HL-60/S4 treated with retinoic acid at 250 ng/mL for 4 days and 3 days (cell line): ENCODE measurements around the gene ZNF845.
"Not testable (repeated sequence)": the region's sequence is repeated elsewhere in the genome, so short reads cannot be mapped to it uniquely, and the experiment has no call there.

Experiments
- in situ Hi-C: fragments of 300-500 bp; cut with MboI; formaldehyde crosslinking; loops from 2 replicates; pipeline ENCODE4 v1.7.0; 2022; ENCODE audit warnings: low sequenced_read_pairs

Gene ZNF845

DNA sequence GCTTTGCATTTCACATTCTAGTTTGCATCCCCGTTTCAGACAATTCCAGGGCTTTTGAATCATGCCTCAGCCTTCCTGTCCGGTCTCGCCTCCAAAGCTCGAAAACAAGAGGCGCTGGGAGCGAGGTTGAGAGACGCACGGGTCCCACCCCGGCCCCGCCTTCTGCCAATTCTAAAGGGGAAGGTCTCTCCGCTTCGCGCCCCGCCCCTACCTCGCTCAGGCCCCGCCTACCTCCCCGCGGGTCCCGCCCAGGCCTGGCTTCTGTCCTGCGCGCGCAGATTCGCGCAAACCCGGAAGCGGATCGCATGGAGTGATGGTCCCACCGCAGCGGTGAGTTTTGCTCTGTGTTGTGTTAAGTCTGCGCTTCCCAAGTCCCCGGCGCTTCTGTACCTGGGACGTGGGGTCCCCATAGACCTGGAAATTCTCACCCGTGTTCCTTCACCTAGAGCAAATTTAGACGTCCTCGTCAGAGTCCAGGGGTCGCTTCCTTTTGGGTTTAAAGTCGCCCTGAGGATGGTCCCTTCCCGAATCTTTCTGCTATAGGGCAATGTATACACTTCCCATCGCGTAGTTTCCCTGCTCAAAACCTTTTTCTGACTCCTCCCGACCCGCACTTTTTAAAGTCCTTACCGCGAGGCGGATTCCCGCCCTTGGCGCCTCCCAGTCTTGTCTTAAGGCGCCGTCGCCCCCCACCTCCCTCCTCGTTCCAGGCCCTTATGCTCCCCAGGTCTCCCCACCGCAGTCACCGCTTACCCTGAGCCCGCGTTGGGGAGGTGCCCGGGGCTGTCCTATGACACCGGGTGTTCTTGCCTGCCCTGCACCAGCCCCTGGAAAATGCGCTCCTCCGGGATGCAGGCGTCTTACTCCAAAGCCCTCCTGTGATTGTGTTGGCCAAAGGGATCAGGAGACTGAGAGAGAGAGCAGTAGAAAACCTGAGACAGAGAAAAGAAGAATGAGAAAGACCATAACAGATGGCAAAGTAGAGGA, at the start of gene ZNF845:
Gene ZNF845 (plus strand): TSS at position 287 of the 987 bp plus-strand sequence. CDS start 7,559 bp downstream, outside the sequence.
- in situ Hi-C loops = no loop called here

- in situ Hi-C loops = no loop called here
Observed at GRCh38 chr19:53285087-53285486, 48.5 kb upstream of the ZNF845 start.

GRCh38 chr19:53290758-53291549, 42.6 kb upstream of the ZNF845 start:
- in situ Hi-C loops = no loop called here

- in situ Hi-C loops = no loop called here
Observed at GRCh38 chr19:53294786-53295441, 38.6 kb upstream of the ZNF845 start.

DNA sequence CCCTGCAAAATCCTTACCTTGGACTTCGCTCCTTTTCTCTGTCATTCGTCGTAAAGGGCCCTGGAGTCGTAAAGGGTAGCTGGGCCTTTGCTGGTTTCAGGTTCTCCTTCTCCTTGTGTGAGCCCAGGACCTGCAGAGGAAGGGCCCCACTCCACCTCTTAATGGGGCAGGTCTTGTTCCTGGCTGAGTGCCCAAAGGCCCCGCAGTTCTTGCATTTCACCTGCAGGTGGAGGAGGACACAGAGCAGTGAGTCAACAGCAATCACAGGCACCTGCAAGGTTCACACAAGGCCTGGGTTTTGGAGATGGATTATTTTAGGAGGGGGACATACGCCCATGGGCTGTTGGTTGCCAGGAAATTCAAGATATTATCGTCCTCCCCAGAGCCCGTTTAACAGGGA, 32.2 kb upstream of the ZNF845 start:
- in situ Hi-C loops = not testable (repeated sequence)

DNA sequence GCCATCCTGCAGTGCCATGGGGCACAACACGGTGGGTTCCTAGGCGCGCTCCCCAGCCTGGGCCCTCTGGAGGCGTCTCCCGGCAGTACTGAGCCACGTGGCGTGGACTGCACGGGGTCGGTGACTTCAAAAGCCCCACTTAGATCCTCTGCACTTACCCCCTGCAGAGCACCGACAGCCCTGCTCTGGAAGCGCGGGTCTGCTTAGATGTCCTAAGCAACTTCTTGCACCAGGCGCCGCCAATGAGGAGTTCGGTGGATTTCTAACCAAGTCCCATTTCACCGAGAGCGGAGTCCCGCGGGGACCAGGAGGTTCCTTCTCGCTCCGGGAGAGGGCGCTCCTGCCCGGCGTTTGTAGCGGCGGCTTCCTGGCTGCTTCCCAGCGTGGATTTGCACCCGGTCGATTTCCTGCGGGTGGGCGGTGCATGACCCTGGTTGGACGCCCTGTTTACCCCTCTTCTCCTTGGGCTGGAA, 25.2 kb upstream of the ZNF845 start:
- in situ Hi-C loops = no loop called here

GRCh38 chr19:53311044-53311443, 22.5 kb upstream of the ZNF845 start:
- in situ Hi-C loops = no loop called here

GRCh38 chr19:53311897-53312296, 21.7 kb upstream of the ZNF845 start:
- in situ Hi-C loops = no loop called here

DNA sequence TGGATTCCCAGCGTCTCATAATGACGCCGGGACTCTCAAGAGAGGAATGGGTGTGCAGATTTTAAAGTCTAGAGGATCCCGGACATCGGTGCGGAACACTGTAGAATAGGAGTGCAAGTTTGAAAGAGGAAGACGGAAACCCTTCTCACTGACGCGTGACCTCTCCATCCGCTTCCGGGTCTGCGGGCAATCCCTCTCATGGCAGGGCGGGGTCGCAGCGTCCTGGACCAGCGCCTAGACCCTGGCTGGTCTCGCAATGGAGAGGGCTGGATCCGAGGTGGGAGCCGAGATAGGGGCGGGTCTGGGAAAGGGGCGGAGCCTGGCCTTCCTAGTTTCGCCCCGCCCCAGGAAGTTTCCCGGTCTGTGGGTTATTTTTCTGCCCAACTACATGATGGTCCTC, 4.6 kb upstream of the ZNF845 start:
- in situ Hi-C loops = no loop called here

GRCh38 chr19:53332484-53332883, 1.1 kb upstream of the ZNF845 start:
- in situ Hi-C loops = no loop called here

DNA sequence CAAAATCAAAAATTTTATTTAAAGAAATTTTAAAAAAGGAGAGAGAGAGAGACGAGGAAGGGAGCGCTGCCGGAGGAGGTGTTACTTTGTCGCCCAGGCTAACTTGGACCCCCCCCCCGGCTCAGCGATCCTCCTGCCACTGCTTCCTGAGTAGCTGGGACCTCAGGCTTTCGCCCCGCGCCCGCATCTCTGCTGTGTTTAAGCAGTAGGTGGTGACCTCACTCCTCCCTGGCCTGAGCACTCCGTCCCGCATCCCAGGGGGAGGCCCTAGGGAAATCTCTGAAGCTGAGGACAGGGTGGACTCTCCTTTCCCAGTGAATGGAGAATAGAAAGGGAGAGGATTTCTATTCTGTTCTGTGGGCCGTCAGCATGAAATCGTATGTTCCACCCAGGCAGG, 485 bp upstream of the ZNF845 start:
- in situ Hi-C loops = no loop called here

- in situ Hi-C loops = not testable (repeated sequence)
Observed at GRCh38 chr19:53344403-53344802, 10.9 kb downstream of the ZNF845 start.

DNA sequence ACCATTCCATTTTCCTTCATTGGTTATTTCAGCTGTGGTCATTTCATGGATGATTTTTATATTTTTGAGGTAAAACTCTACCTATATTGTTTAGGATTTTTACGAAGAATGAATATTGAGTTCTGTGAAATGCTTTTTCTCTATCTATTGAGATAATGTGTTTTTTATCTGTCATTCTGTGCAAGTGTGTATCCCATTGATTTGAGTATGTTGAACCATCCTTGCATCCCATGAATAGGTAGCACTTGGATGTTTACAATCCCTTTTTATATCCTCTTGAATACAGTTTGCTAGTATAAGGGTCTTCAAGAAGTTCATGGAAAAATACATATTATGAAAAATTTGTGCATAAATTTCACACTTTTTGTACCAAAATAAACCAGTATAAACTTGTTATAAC, 22.2 kb downstream of the ZNF845 start:
- in situ Hi-C loops = no loop called here

DNA sequence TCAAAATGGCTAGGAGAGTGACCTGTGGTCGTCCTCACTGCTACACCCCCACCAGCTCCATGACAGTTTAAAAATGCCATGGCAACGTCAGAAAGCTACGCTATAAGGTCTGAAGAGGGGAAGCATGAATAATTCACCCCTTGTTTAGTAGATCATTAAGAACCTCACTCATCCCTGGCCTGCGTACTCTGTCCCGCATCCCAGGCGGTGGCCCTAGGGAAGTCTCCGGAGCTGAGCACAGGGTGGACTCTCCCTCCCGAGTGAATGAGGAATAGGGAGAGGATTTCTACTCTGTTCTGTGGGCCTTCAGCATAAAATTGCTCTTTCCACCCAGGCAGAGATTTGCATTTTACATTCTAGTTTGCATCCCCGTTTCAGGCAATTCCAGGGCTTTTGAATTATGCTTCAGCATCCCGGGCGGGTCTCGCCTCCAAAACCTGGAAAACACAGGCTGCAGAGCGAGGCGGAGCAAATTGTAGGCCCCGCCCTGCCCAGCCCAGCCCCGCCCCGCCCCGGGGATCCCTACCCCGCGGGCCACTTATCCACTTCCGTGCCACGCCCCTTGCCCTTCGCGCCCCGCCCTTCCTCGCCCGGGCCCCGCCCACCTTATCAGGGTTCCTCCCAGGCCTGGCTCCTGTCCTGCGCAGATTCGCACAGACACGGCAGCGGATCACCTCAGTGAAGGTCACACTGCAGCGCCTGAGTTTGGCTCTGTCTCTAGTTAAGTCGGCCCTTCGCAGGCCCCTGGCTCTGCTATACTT, 24.5 kb downstream of the ZNF845 start:
- in situ Hi-C loops = no loop called here

DNA sequence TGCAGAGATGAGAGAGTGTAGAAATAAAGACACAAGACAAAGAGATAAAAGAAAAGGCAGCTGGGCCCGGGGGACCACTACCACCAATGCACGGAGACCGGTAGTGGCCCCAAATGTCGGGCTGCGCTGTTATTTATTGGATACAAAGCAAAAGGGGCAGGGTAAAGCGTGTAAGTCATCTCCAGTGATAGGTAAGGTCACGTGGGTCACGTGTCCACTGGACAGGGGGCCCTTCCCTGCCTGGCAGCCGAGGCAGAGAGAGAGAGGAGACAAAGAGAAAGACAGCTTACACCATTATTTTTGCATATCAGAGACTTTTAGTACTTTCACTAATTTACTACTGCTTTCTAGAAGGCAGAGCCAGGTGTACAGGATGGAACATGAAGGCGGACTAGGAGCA, 26.5 kb downstream of the ZNF845 start:
- in situ Hi-C loops = not testable (repeated sequence)

GRCh38 chr19:53365134-53365898, 31.8 kb downstream of the ZNF845 start, which contains the start of gene ZNF525:
Gene ZNF525 (plus strand): TSS chr19:53365705. CDS start chr19:53372282, 6,577 bp downstream.
- in situ Hi-C loops = no loop called here

- in situ Hi-C loops = no loop called here
Observed at GRCh38 chr19:53365899-53366493, 32.4 kb downstream of the ZNF845 start.

DNA sequence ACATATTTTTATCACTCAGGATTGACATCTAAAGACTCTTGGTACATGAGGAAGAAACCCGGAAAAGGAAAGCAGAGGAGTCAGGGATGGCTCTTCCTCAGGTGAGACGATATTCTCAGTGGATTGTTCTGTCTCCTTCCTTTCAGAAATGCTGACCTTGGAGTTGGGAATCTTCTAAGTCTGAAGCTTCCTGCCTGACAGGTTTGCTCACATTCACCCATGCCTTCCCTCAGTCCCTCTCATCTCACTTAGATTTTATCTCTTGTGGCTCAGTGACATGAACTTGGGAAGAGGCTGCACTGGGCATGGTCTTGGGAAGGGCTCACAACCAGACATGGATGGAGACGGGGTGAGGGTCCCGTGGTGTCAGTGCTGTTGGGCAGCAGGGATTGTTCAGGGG, 38.6 kb downstream of the ZNF845 start:
- in situ Hi-C loops = no loop called here

GRCh38 chr19:53374288-53374687, 40.7 kb downstream of the ZNF845 start:
- in situ Hi-C loops = no loop called here
